ENCODE data around the gene CCNJL.

CCNJL gene

DNA sequence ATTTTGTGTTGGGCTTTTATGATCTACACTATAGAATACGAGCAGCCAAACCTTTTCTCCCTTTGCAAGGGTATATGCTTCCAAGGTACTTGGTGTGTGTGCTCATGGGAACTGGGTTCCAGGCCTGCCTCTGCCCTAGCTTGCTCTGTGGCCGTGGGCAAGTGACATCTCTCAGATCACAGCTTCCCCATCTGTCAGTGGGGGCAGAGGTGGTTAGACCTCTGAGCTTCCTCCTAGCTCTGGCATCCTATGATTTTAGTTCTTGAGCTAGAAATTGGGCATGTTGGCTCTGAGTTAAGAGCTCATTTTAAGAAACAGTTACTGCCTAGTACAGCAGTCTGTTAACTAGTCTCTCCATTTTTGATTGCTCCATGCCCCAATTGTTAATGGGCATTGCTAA is 12.5 kb upstream of the CCNJL start:
- Mint-ChIP-seq H3K4me1 (no peaks in the 10 kb centered on the region), H3K27me3 (peaks cover 48% of the 10 kb centered on the region), H3K27ac (ENCODE audit: low read depth) (no peak overlapping the region), H3K4me3 (no peak overlapping the region), H3K36me3 (ENCODE audit: insufficient read depth) (no peaks in the 10 kb centered on the region), H3K9me3 (no peaks in the 10 kb centered on the region)
- ATAC-seq (replicated peaks; ENCODE audit: extremely low read depth, poor library complexity, severe bottlenecking) (no peak), DNase-seq (ENCODE audit: low spot score in 2 of 2) (no peak)

DNA sequence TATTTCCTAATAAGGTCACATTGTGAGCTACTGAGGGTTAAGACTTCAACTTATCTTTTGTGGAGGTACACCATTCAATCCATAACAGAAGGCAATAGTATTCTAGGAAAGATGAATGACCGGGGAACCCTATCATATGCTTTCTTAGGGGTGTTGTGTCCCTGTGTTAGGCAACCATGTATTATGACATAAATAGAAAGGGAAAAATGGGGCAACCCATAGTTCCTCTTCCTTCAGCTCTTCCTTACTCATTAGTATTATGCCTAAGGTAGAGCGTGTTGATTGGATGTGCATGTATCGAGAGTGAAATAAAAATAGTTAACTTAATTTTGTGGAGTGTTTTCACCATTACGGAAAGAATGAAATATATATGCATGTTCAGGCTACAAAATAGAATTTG is 6.0 kb upstream of the CCNJL start:
- Mint-ChIP-seq H3K9me3 (no peaks in the 10 kb centered on the region), H3K36me3 (ENCODE audit: insufficient read depth) (no peaks in the 10 kb centered on the region), H3K27ac (ENCODE audit: low read depth) (no peak overlapping the region), H3K4me3 (no peak overlapping the region), H3K4me1 (no peaks in the 10 kb centered on the region), H3K27me3 (peaks cover 80% of the 10 kb centered on the region)
- ATAC-seq (replicated peaks; ENCODE audit: extremely low read depth, poor library complexity, severe bottlenecking) (no peak), DNase-seq (ENCODE audit: low spot score in 2 of 2) (no peak)

GRCh38 chr5:160317434-160317833 is 5.1 kb upstream of the CCNJL start:
- ATAC-seq (replicated peaks; ENCODE audit: extremely low read depth, poor library complexity, severe bottlenecking) (no peak), DNase-seq (ENCODE audit: low spot score in 2 of 2) (no peak)
- Mint-ChIP-seq H3K4me3 (no peak overlapping the region), H3K9me3 (no peaks in the 10 kb centered on the region), H3K27ac (ENCODE audit: low read depth) (peak overlapping the region; percentile 23), H3K4me1 (peaks cover 5% of the 10 kb centered on the region), H3K27me3 (peaks cover 89% of the 10 kb centered on the region), H3K36me3 (ENCODE audit: insufficient read depth) (peaks cover 2% of the 10 kb centered on the region)

- H3K27me3 Mint-ChIP-seq, result peaks cover 85% of the 10 kb centered on the region
- H3K27ac Mint-ChIP-seq (ENCODE audit: low read depth), result no peak overlapping the region
- ATAC-seq (replicated peaks; ENCODE audit: extremely low read depth, poor library complexity, severe bottlenecking), result no peak
- H3K4me1 Mint-ChIP-seq, result peaks cover 5% of the 10 kb centered on the region
- peaks cover 2% of the 10 kb centered on the region for H3K36me3 Mint-ChIP-seq (ENCODE audit: insufficient read depth)
- DNase-seq (ENCODE audit: low spot score in 2 of 2), result no peak
- H3K4me3 Mint-ChIP-seq, result no peak overlapping the region
- H3K9me3 Mint-ChIP-seq, result no peaks in the 10 kb centered on the region
These were observed 3.6 kb upstream of the CCNJL start for GRCh38 chr5:160315968-160316367.

DNA sequence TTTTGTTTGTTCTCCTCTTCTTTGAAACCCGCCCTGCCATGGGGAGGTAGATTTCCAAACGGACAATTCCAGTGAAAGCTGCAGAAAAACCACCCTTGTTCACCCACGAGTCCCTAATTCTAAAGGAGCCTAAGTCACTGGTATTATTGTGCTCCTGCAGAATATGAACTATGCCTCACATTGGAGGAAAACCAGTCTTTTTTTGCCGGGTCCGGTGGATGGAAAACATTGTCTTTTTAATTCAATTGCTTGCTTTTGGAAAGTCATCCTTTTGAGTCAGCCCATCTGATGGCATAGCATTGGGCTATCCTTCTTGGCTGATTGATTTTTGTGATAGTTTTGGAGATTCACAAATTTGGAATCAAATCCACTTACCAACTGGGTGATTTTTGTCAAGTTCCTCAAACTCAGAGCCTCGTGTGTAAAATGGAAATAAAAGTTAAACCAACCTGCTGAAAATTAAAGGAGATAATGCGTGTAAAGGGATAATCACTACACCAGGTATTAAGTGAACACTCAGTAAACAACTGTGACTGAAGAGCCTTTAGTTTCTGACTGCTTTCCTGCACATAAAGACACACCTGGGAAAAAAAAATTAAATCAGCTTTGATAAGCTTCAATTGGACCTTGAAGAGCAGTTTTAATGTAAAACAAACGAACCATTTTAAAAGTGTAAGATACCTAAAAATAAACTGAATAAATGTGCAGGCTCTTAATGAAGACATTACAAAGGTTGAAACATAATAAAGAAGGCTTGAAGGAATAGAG is 780 bp upstream of the CCNJL start:
- peak overlapping the region; percentile 71 for H3K4me3 Mint-ChIP-seq
- H3K27me3 Mint-ChIP-seq, result peaks cover 91% of the 10 kb centered on the region
- ATAC-seq (replicated peaks; ENCODE audit: extremely low read depth, poor library complexity, severe bottlenecking) (no peak), DNase-seq (ENCODE audit: low spot score in 2 of 2) (no peak)
- peaks cover 5% of the 10 kb centered on the region for H3K4me1 Mint-ChIP-seq
- H3K9me3 Mint-ChIP-seq, result no peaks in the 10 kb centered on the region
- H3K36me3 Mint-ChIP-seq (ENCODE audit: insufficient read depth), result peaks cover 2% of the 10 kb centered on the region
- no peak overlapping the region for H3K27ac Mint-ChIP-seq (ENCODE audit: low read depth)

DNA sequence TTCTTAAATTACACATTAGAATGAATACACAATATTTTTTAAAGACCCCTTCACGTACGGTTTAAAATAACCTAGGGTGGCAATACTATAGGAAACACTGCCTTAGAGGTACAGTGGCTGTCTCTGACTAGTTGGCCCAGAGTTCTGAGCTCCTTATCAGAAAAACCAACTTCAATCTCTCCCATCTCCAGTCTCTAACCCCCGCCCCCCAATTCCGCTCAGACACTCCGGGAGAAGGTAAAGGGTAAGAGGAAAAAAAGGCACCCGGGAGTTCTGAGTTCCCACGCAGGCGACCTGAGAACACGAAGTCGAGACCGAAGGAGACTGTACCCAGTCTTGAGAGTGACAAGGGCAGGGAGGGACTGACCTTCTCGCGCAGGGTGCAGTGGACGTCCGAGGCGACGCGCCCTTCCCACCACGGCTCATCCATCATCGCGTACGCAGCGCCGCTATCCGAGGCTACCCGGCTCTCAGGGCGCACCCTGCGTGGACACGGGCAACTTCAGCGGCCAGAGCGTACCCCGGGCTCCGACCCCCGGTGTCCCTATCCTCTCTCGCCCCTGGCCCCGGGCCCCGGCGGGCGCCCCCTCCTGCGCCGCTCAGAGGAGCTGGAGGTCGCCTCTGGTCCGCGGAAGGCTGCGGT is 752 bp downstream of the CCNJL start:
- Mint-ChIP-seq H3K27ac (ENCODE audit: low read depth) (no peak overlapping the region), H3K9me3 (no peaks in the 10 kb centered on the region), H3K27me3 (peaks cover 87% of the 10 kb centered on the region), H3K36me3 (ENCODE audit: insufficient read depth) (peaks cover 2% of the 10 kb centered on the region), H3K4me3 (peak overlapping the region; percentile 45), H3K4me1 (peaks cover 5% of the 10 kb centered on the region)
- ATAC-seq (replicated peaks; ENCODE audit: extremely low read depth, poor library complexity, severe bottlenecking) (no peak), DNase-seq (ENCODE audit: low spot score in 2 of 2) (no peak)

DNA sequence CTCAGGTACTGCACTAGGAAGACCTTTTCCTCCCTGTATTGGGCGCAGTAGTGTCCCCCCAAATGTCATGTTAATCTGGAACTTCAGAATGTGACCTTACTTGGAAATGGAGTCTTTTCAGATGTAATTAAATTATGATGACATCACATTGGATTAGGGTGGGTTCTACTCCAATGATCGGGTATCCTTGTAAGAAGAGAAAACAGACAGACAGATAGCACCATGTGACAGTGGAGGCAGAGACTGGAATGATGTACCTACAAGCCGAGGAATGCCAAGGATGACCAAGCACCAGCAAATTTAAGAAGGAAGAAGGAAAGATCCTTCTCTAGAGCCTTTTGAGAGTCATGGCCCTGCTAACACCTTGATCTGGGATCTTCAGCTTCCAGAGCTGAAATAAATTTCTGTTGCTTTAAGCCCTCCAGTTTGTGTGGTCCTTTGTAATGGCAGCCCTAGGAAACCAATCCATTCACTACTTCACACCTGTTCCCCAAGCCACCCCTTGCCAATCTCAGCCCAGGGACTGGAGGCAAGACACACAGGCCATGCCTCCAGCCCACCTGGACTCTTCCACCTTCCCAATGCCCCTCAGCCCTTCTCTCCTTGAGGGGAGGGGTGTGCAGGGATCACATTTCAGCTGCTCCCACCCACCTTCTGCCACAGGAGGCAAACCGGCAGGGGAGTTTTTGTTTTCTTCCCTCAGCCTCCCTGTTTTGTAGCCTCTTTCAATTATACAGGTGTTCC is 1.6 kb downstream of the CCNJL start:
- peaks cover 2% of the 10 kb centered on the region for H3K36me3 Mint-ChIP-seq (ENCODE audit: insufficient read depth)
- H3K9me3 Mint-ChIP-seq, result no peaks in the 10 kb centered on the region
- ATAC-seq (replicated peaks; ENCODE audit: extremely low read depth, poor library complexity, severe bottlenecking) (no peak), DNase-seq (ENCODE audit: low spot score in 2 of 2) (no peak)
- H3K27me3 Mint-ChIP-seq, result peaks cover 86% of the 10 kb centered on the region
- H3K27ac Mint-ChIP-seq (ENCODE audit: low read depth), result no peak overlapping the region
- H3K4me3 Mint-ChIP-seq, result no peak overlapping the region
- H3K4me1 Mint-ChIP-seq, result peaks cover 5% of the 10 kb centered on the region

DNA sequence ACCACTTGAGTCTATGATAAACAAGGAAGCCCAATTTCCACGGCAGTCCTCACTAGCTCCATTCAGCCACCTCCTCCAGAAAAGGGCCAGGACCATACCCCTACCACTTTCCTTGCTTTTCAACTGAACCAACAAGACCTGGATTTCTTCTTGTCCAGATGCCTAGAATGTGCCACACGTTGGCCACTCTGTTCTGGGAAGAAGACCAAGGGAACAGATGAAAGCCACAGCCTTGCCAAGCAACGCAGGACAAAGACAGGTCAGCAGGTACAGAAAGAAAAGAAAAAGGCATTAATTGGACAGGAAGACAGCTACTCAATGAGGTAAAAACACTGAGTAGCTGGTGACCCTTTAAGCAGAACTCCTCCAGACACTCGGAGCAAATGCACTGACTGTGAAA is 2.2 kb downstream of the CCNJL start:
- DNase-seq (ENCODE audit: low spot score in 2 of 2) (no peak), ATAC-seq (replicated peaks; ENCODE audit: extremely low read depth, poor library complexity, severe bottlenecking) (no peak)
- no peaks in the 10 kb centered on the region for H3K9me3 Mint-ChIP-seq
- H3K27ac Mint-ChIP-seq (ENCODE audit: low read depth), result no peak overlapping the region
- peaks cover 2% of the 10 kb centered on the region for H3K36me3 Mint-ChIP-seq (ENCODE audit: insufficient read depth)
- H3K4me3 Mint-ChIP-seq, result no peak overlapping the region
- peaks cover 86% of the 10 kb centered on the region for H3K27me3 Mint-ChIP-seq
- peaks cover 5% of the 10 kb centered on the region for H3K4me1 Mint-ChIP-seq

DNA sequence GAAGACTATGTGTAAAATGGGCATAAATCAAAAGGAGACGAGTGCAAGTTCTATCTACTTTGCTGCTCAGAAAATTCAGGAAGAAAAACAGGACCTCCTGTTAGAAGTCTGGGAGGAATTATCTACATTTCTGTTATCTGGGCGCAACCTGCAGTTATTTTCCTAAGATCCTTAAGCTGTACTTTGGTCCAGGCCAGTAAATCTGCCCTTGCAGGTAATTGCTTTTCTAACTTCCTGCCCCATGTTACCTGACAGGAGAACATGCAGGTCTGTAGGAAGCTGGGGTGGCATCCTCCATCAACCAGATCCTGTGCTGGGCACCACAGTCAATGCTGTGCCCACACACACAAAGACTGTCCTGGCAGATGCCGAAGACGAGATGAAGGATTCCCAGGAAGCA is 5.7 kb downstream of the CCNJL start:
- DNase-seq (ENCODE audit: low spot score in 2 of 2), result no peak
- Mint-ChIP-seq H3K27me3 (peaks cover 72% of the 10 kb centered on the region), H3K9me3 (no peaks in the 10 kb centered on the region), H3K4me1 (no peaks in the 10 kb centered on the region), H3K4me3 (no peak overlapping the region), H3K36me3 (ENCODE audit: insufficient read depth) (no peaks in the 10 kb centered on the region), H3K27ac (ENCODE audit: low read depth) (no peak overlapping the region)
- ATAC-seq (replicated peaks; ENCODE audit: extremely low read depth, poor library complexity, severe bottlenecking), result no peak

- Mint-ChIP-seq H3K4me3 (no peak overlapping the region), H3K9me3 (no peaks in the 10 kb centered on the region), H3K27ac (ENCODE audit: low read depth) (no peak overlapping the region), H3K36me3 (ENCODE audit: insufficient read depth) (peaks cover 3% of the 10 kb centered on the region), H3K27me3 (peaks cover 67% of the 10 kb centered on the region), H3K4me1 (no peaks in the 10 kb centered on the region)
- DNase-seq (ENCODE audit: low spot score in 2 of 2), result no peak
- ATAC-seq (replicated peaks; ENCODE audit: extremely low read depth, poor library complexity, severe bottlenecking), result no peak
These were observed 7.0 kb downstream of the CCNJL start for GRCh38 chr5:160305319-160305718.

- Mint-ChIP-seq H3K27me3 (peaks cover 65% of the 10 kb centered on the region), H3K4me3 (no peak overlapping the region), H3K36me3 (ENCODE audit: insufficient read depth) (peaks cover 3% of the 10 kb centered on the region), H3K4me1 (no peaks in the 10 kb centered on the region), H3K27ac (ENCODE audit: low read depth) (no peak overlapping the region), H3K9me3 (no peaks in the 10 kb centered on the region)
- no peak for DNase-seq (ENCODE audit: low spot score in 2 of 2)
- no peak for ATAC-seq (replicated peaks; ENCODE audit: extremely low read depth, poor library complexity, severe bottlenecking)
These were observed 8.7 kb downstream of the CCNJL start for GRCh38 chr5:160303690-160304089.

DNA sequence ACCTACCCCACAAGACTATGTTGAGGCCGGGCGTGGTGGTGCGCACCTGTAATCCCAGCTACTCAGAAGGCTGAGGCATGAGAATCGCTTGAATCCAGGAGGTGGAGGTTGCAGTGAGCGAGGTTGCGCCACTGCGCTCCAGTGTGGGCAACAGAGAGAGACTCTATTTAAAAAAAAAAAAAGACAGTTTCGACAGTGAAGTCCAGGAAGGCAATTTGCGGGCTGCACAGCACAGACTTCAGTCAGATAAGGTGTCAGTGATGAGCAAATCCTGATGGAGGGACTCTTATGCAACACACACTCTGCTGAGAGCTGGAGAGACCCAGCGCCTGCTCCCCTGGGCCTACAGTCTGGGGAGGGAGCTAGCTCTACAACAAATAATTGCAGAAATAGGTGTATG is 14.2 kb downstream of the CCNJL start:
- no peak for ATAC-seq (replicated peaks; ENCODE audit: extremely low read depth, poor library complexity, severe bottlenecking)
- H3K27ac Mint-ChIP-seq (ENCODE audit: low read depth), result no peak overlapping the region
- no peaks in the 10 kb centered on the region for H3K9me3 Mint-ChIP-seq
- no peak for DNase-seq (ENCODE audit: low spot score in 2 of 2)
- H3K4me1 Mint-ChIP-seq, result no peaks in the 10 kb centered on the region
- peaks cover 56% of the 10 kb centered on the region for H3K27me3 Mint-ChIP-seq
- no peak overlapping the region for H3K4me3 Mint-ChIP-seq
- peaks cover 4% of the 10 kb centered on the region for H3K36me3 Mint-ChIP-seq (ENCODE audit: insufficient read depth)

GRCh38 chr5:160297776-160298175 is 14.6 kb downstream of the CCNJL start:
- no peak overlapping the region for H3K4me3 Mint-ChIP-seq
- H3K9me3 Mint-ChIP-seq, result no peaks in the 10 kb centered on the region
- H3K36me3 Mint-ChIP-seq (ENCODE audit: insufficient read depth), result peaks cover 4% of the 10 kb centered on the region
- peaks cover 56% of the 10 kb centered on the region for H3K27me3 Mint-ChIP-seq
- ATAC-seq (replicated peaks; ENCODE audit: extremely low read depth, poor library complexity, severe bottlenecking) (no peak), DNase-seq (ENCODE audit: low spot score in 2 of 2) (no peak)
- H3K4me1 Mint-ChIP-seq, result no peaks in the 10 kb centered on the region
- H3K27ac Mint-ChIP-seq (ENCODE audit: low read depth), result no peak overlapping the region
